ENCODE measurements around the gene ANAPC1. TPM values are rescaled to one million over a fixed set of nuclear protein-coding genes. Genes with fewer than 3 reads are reported as not detected.

Gene ANAPC1
- total and polyA plus RNA-seq, 2 donors (not counting 1 experiment from before 2014, with no cell fraction given), result 16.4 to 69.3 TPM

GRCh38 chr2:111932841-111933291, 48.9 kb upstream of the ANAPC1 start:
- ATAC-seq (ENCODE audit: low read depth) (no peak), DNase-seq (no peak)
- CTCF ChIA-PET, result no interaction called here
- Histone ChIP-seq H4K20me1 (ENCODE audit: control insufficient read depth, insufficient read depth, low read length, poor library complexity, severe bottlenecking) (no peaks in the 10 kb centered on the region), H3K4me2 (replicated peaks; ENCODE audit: low read depth, low read length, poor library complexity, severe bottlenecking) (no peak overlapping the region), H3K27ac (ENCODE audit: low read length in 2 of 2) (no peak overlapping the region), H2AFZ (ENCODE audit: insufficient read depth, low read depth, low read length, poor library complexity, severe bottlenecking) (no peak overlapping the region), H3K4me3 (ENCODE audit: control extremely low read depth in 1 of 5, extremely low read depth in 1 of 5, insufficient read depth in 1 of 5, low read depth in 2 of 5, low read length in 4 of 5) (no peak overlapping the region), H3K36me3 (replicated peaks in 1 of 2; ENCODE audit: control extremely low read depth in 1 of 2, control insufficient read depth in 1 of 2, extremely low read depth in 1 of 2, insufficient read depth in 2 of 2, low read length in 1 of 2) (no peaks in the 10 kb centered on the region), H3K9me3 (ENCODE audit: control extremely low read depth in 1 of 3, control insufficient read depth in 2 of 3, insufficient read depth in 1 of 3, low read length in 2 of 3) (no peaks in the 10 kb centered on the region), H3K4me1 (ENCODE audit: control insufficient read depth in 2 of 2, insufficient read depth in 2 of 2, low read length in 2 of 2) (no peaks in the 10 kb centered on the region), H3K79me2 (ENCODE audit: control insufficient read depth, insufficient read depth, low read length) (no peaks in the 10 kb centered on the region), H3K27me3 (replicated peaks in 1 of 4; ENCODE audit: control extremely low read depth in 1 of 4, control insufficient read depth in 3 of 4, insufficient read depth in 4 of 4, low read length in 3 of 4) (peaks cover 0 to 4% (median 0%) of the 10 kb centered on the region in 4 experiments), H3K9ac (ENCODE audit: low read length) (no peak overlapping the region)
- Mint-ChIP-seq H3K4me3 (no peak overlapping the region), H3K27ac (no peak overlapping the region), H3K4me1 (no peaks in the 10 kb centered on the region), H3K9me3 (ENCODE audit: insufficient read depth) (no peaks in the 10 kb centered on the region), H3K27me3 (peaks cover 22% of the 10 kb centered on the region)
- TF ChIP-seq, protein P1, sequence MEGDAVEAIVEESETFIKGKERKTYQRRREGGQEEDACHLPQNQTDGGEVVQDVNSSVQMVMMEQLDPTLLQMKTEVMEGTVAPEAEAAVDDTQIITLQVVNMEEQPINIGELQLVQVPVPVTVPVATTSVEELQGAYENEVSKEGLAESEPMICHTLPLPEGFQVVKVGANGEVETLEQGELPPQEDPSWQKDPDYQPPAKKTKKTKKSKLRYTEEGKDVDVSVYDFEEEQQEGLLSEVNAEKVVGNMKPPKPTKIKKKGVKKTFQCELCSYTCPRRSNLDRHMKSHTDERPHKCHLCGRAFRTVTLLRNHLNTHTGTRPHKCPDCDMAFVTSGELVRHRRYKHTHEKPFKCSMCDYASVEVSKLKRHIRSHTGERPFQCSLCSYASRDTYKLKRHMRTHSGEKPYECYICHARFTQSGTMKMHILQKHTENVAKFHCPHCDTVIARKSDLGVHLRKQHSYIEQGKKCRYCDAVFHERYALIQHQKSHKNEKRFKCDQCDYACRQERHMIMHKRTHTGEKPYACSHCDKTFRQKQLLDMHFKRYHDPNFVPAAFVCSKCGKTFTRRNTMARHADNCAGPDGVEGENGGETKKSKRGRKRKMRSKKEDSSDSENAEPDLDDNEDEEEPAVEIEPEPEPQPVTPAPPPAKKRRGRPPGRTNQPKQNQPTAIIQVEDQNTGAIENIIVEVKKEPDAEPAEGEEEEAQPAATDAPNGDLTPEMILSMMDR (IDR thresholded peaks at IDR 0.05), result no peak
- no peak for TF ChIP-seq EZH2 (IDR thresholded peaks at IDR 0.05; ENCODE audit: borderline replicate concordance, insufficient read depth, low read depth, low read length, poor library complexity, severe bottlenecking)
- POLR2A ChIA-PET, result no interaction called here
- intact Hi-C loops (cut with micrococcal nuclease), result no loop called here
- WGBS (ENCODE audit: insufficient coverage), result 92% methylated on average over 2 of the region's 4 CpGs

DNA sequence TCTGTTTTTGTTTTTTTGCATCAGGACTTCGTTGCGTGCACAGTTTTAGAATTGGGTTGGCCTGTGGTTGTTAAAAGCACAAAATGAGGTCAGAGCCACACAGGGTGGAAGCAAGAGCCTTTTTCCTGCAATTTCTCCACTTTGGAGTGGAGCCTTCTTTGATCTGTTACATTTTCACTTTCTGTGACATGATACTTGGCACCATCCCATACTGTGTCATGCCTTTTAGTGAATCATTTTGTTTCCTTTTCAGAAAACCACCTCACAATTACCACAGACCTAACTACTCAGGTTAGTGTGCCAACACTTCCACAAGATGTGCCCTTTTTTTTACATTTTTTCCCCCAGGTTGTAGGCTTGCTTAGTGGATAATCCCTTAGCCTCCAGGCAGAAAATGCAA, 46.9 kb upstream of the ANAPC1 start:
- Histone ChIP-seq H3K9me3 (ENCODE audit: control extremely low read depth in 1 of 3, control insufficient read depth in 2 of 3, insufficient read depth in 1 of 3, low read length in 2 of 3) (no peaks in the 10 kb centered on the region), H3K36me3 (replicated peaks in 1 of 2; ENCODE audit: control extremely low read depth in 1 of 2, control insufficient read depth in 1 of 2, extremely low read depth in 1 of 2, insufficient read depth in 2 of 2, low read length in 1 of 2) (no peaks in the 10 kb centered on the region), H3K79me2 (ENCODE audit: control insufficient read depth, insufficient read depth, low read length) (no peaks in the 10 kb centered on the region), H4K20me1 (ENCODE audit: control insufficient read depth, insufficient read depth, low read length, poor library complexity, severe bottlenecking) (no peaks in the 10 kb centered on the region), H3K27me3 (replicated peaks in 1 of 4; ENCODE audit: control extremely low read depth in 1 of 4, control insufficient read depth in 3 of 4, insufficient read depth in 4 of 4, low read length in 3 of 4) (no peaks in the 10 kb centered on the region), H3K4me2 (replicated peaks; ENCODE audit: low read depth, low read length, poor library complexity, severe bottlenecking) (no peak overlapping the region), H2AFZ (ENCODE audit: insufficient read depth, low read depth, low read length, poor library complexity, severe bottlenecking) (no peak overlapping the region), H3K27ac (ENCODE audit: low read length in 2 of 2) (no peak overlapping the region), H3K4me1 (ENCODE audit: control insufficient read depth in 2 of 2, insufficient read depth in 2 of 2, low read length in 2 of 2) (no peaks in the 10 kb centered on the region), H3K9ac (ENCODE audit: low read length) (no peak overlapping the region), H3K4me3 (ENCODE audit: control extremely low read depth in 1 of 5, extremely low read depth in 1 of 5, insufficient read depth in 1 of 5, low read depth in 2 of 5, low read length in 4 of 5) (no peak overlapping the region)
- CTCF ChIA-PET, result no interaction called here
- POLR2A ChIA-PET, result no interaction called here
- TF ChIP-seq EZH2 (IDR thresholded peaks at IDR 0.05; ENCODE audit: borderline replicate concordance, insufficient read depth, low read depth, low read length, poor library complexity, severe bottlenecking), result no peak
- TF ChIP-seq, protein P1 (IDR thresholded peaks at IDR 0.05), result no peak
- DNase-seq (no peak), ATAC-seq (ENCODE audit: low read depth) (no peak)
- no peaks in the 10 kb centered on the region for H3K9me3 Mint-ChIP-seq (ENCODE audit: insufficient read depth)
- H3K4me1 Mint-ChIP-seq, result no peaks in the 10 kb centered on the region
- H3K27me3 Mint-ChIP-seq, result peaks cover 18% of the 10 kb centered on the region
- no peak overlapping the region for H3K4me3 Mint-ChIP-seq
- 71% methylated on average over 2 of the region's 2 CpGs for WGBS (ENCODE audit: insufficient coverage)
- intact Hi-C loops (cut with micrococcal nuclease), result no loop called here
- no peak overlapping the region for H3K27ac Mint-ChIP-seq
